ENCODE results near the gene OGT.

DNA sequence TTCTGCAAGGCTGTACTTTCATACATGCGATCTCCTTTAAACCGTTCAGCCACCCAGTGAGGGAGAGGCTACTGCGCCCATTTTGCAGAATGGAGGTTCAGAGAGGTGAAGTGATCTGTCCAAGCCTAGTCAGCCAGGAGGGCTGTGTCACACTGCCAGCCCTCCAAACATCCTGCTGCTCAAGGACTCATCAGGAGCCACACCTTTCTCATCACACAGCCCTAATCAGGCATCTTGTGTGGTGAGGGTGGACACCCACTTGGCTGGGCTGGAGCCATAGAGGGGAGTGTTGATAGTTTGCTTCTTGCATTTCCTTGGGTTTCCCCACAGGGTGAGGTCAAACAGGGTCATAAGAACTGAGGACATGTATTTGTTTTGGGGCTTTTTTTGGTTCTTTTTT is 90.8 kb downstream of the OGT start:
- TF ChIP-seq, protein P1, sequence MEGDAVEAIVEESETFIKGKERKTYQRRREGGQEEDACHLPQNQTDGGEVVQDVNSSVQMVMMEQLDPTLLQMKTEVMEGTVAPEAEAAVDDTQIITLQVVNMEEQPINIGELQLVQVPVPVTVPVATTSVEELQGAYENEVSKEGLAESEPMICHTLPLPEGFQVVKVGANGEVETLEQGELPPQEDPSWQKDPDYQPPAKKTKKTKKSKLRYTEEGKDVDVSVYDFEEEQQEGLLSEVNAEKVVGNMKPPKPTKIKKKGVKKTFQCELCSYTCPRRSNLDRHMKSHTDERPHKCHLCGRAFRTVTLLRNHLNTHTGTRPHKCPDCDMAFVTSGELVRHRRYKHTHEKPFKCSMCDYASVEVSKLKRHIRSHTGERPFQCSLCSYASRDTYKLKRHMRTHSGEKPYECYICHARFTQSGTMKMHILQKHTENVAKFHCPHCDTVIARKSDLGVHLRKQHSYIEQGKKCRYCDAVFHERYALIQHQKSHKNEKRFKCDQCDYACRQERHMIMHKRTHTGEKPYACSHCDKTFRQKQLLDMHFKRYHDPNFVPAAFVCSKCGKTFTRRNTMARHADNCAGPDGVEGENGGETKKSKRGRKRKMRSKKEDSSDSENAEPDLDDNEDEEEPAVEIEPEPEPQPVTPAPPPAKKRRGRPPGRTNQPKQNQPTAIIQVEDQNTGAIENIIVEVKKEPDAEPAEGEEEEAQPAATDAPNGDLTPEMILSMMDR (IDR thresholded peaks at IDR 0.05): no peak
- TF ChIP-seq EZH2 (IDR thresholded peaks at IDR 0.05): no peak
- TF ChIP-seq EZH2phosphoT487 (IDR thresholded peaks at IDR 0.05): no peak
